HepG2 (cell line): ENCODE results near the gene CKAP2. TPM values are rescaled to one million over a fixed set of nuclear protein-coding genes. Genes with fewer than 3 reads are reported as not detected.

ENCODE experiments used
- CBFB ChIP-seq: sonication (generic); formaldehyde crosslinking; IDR thresholded peaks from 2 replicates; pipeline ENCODE4 v1.4.0; 2020; ENCODE audit warnings: missing genetic modification reagents
- SAFB2 ChIP-seq: sonication (generic); formaldehyde crosslinking; IDR thresholded peaks from 2 replicates; pipeline ENCODE4 v1.5.1; 2020; ENCODE audit warnings: missing genetic modification reagents, low read depth, mild to moderate bottlenecking, borderline replicate concordance
- TP53 ChIP-seq: sonication (generic); formaldehyde crosslinking; conservative IDR thresholded peaks from 2 replicates; pipeline ENCODE4 v1.4.0; 2020; ENCODE audit warnings: missing genetic modification reagents
- ZBTB20 ChIP-seq: sonication (generic); formaldehyde crosslinking; IDR thresholded peaks from 2 replicates; pipeline ENCODE4 v1.8.1; 2023; ENCODE audit warnings: missing genetic modification reagents, low read depth, mild to moderate bottlenecking, borderline replicate concordance
- ZEB1 ChIP-seq: IDR thresholded peaks from 2 replicates; pipeline ENCODE4 v1.6.1; 2012; ENCODE audit warnings: mild to moderate bottlenecking, low read depth, inconsistent platforms; ENCODE audit not compliant: insufficient replicate concordance
- ZNF354B ChIP-seq: sonication (generic); formaldehyde crosslinking; IDR thresholded peaks from 2 replicates; pipeline ENCODE4 v1.8.0; 2022; ENCODE audit warnings: mild to moderate bottlenecking, missing genetic modification reagents
- ZNF780A ChIP-seq: sonication (generic); formaldehyde crosslinking; IDR thresholded peaks from 2 replicates; pipeline ENCODE4 v1.8.0; 2022; ENCODE audit warnings: mild to moderate bottlenecking, missing genetic modification reagents, moderate library complexity
- ZNF816 ChIP-seq: sonication (generic); formaldehyde crosslinking; IDR thresholded peaks from 2 replicates; pipeline ENCODE4 v1.8.0; 2022; ENCODE audit warnings: missing genetic modification reagents, mild to moderate bottlenecking, borderline replicate concordance
- polyA plus RNA-seq, 8 experiments: library from polyadenylated mRNA; depleted of rRNA in 3 of 8; stranded (reverse) in 7 of 8; unstranded in 1 of 8; fragments of >200 nt; fragmentation: Illumina TruSeq in 4 of 8; extraction: Trizol in 4 of 8; gene quantifications; 2 replicates each; pipeline versions ENCODE4 v1.2.1 to v1.2.3, GENCODE V29; 2011 to 2016; ENCODE audit warnings: low read depth in 4 of 8, missing spikeins in 1 of 8, mixed read lengths in 1 of 8; ENCODE audit not compliant: insufficient read depth in 1 of 8
- total RNA-seq, 5 experiments: library from RNA; depleted of rRNA; stranded (reverse); fragments of >200 nt; fragmentation: Illumina TruSeq; extraction: Trizol; gene quantifications; 2 replicates each; pipeline ENCODE4 v1.2.3, GENCODE V29; 2016; ENCODE audit warnings: low read depth in 1 of 5
- TF ChIP-seq, protein P1 (sequence below): sonication (generic); formaldehyde crosslinking; IDR thresholded peaks from 2 replicates; pipeline ENCODE4 v1.8.0; 2022; ENCODE audit warnings: low read depth, missing genetic modification reagents
- TF ChIP-seq, protein P2 (sequence below): sonication (generic); formaldehyde crosslinking; IDR thresholded peaks from 2 replicates; pipeline ENCODE4 v1.4.0; 2020; ENCODE audit warnings: mild to moderate bottlenecking, missing genetic modification reagents
- TF ChIP-seq, protein P3 (sequence below): sonication (generic); formaldehyde crosslinking; conservative IDR thresholded peaks from 2 replicates; pipeline ENCODE4 v1.4.0; 2020; ENCODE audit warnings: missing genetic modification reagents
- TF ChIP-seq, protein P4 (sequence below): IDR thresholded peaks from 2 replicates; pipeline ENCODE4 v1.6.1; 2016; ENCODE audit warnings: missing compliant biosample characterization, missing genetic modification reagents, borderline replicate concordance
- TF ChIP-seq, protein P5 (sequence below): sonication (generic); formaldehyde crosslinking; IDR thresholded peaks from 2 replicates; pipeline ENCODE4 v1.5.0; 2020; ENCODE audit warnings: mild to moderate bottlenecking, missing genetic modification reagents
- TF ChIP-seq, protein P6 (sequence below): IDR thresholded peaks from 2 replicates; pipeline ENCODE4 v1.6.1; 2012; ENCODE audit warnings: low read length, improper control_type of control experiment

The CKAP2 gene
- total and polyA plus RNA-seq, 2 of the 13 experiments (the other 11 are each of a cell fraction or from before 2014, with no cell fraction given), result 6.7 to 40.3 TPM

DNA sequence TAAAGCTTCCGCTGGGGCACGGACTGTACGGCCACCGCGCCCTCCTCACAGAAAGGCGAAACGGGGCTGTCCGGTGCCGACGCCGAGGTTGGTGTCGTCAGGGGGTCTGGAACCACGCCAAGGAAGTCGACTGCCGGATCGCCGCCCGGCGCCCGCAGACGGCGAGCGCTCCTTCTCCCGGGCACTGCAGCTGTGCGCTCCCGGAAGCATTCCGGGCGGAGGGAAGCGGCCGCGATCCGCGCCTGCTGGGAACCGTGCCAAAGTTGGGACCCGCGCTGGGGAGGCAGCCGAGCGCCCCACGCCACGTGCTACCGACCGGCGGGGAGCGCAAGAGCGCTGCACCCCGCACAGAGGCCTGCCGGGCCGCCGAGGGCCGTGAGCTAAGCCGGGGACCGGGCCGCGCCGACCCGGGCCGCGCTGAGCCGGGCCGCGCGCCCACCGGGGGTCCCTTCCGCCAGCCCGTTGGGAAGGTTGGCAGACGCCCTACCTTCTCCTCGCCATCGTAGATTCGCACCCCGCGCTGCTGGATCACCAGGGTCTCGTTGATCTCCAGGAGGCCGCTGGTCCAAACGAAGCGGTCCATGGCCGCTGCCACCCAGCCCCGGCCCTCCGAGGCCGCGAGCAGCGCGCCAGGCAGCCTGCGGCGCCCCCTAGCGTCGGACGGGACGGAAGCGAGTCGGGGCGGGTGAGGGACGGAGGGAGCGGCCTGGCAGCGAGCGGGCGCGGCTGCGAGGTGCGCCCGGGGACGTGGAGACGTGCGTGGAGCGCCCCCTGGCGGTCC, 5.1 kb upstream of the CKAP2 start, which contains the start of gene VPS36 (continued):
- TF ChIP-seq, protein P1, sequence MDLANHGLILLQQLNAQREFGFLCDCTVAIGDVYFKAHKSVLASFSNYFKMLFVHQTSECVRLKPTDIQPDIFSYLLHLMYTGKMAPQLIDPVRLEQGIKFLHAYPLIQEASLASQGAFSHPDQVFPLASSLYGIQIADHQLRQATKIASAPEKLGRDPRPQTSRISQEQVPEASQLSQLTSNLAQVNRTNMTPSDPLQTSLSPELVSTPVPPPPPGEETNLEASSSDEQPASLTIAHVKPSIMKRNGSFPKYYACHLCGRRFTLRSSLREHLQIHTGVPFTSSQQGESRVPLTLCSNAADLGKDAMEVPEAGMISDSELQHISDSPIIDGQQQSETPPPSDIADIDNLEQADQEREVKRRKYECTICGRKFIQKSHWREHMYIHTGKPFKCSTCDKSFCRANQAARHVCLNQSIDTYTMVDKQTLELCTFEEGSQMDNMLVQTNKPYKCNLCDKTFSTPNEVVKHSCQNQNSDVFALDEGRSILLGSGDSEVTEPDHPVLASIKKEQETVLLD (CRISPR knock-in tag), result peak; percentile 55; the same call in 1 of the 2 replicates
- 0 out of 2 replicates have a peak, but pooled peaks have one; percentile 72 for TF ChIP-seq ZNF354B
- peak; percentile 6; the same call in 1 of the 2 replicates for TF ChIP-seq ZBTB20 (CRISPR knock-in tag)
- TF ChIP-seq, protein P2, sequence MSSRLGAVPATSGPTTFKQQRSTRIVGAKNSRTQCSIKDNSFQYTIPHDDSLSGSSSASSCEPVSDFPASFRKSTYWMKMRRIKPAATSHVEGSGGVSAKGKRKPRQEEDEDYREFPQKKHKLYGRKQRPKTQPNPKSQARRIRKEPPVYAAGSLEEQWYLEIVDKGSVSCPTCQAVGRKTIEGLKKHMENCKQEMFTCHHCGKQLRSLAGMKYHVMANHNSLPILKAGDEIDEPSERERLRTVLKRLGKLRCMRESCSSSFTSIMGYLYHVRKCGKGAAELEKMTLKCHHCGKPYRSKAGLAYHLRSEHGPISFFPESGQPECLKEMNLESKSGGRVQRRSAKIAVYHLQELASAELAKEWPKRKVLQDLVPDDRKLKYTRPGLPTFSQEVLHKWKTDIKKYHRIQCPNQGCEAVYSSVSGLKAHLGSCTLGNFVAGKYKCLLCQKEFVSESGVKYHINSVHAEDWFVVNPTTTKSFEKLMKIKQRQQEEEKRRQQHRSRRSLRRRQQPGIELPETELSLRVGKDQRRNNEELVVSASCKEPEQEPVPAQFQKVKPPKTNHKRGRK, result no peak
- TF ChIP-seq ZNF816 (CRISPR knock-in tag), result peak; percentile 90; the same call in 1 of the 2 replicates
- TF ChIP-seq, protein P3, sequence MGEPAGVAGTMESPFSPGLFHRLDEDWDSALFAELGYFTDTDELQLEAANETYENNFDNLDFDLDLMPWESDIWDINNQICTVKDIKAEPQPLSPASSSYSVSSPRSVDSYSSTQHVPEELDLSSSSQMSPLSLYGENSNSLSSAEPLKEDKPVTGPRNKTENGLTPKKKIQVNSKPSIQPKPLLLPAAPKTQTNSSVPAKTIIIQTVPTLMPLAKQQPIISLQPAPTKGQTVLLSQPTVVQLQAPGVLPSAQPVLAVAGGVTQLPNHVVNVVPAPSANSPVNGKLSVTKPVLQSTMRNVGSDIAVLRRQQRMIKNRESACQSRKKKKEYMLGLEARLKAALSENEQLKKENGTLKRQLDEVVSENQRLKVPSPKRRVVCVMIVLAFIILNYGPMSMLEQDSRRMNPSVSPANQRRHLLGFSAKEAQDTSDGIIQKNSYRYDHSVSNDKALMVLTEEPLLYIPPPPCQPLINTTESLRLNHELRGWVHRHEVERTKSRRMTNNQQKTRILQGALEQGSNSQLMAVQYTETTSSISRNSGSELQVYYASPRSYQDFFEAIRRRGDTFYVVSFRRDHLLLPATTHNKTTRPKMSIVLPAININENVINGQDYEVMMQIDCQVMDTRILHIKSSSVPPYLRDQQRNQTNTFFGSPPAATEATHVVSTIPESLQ, result no peak
- TF ChIP-seq, protein P4, sequence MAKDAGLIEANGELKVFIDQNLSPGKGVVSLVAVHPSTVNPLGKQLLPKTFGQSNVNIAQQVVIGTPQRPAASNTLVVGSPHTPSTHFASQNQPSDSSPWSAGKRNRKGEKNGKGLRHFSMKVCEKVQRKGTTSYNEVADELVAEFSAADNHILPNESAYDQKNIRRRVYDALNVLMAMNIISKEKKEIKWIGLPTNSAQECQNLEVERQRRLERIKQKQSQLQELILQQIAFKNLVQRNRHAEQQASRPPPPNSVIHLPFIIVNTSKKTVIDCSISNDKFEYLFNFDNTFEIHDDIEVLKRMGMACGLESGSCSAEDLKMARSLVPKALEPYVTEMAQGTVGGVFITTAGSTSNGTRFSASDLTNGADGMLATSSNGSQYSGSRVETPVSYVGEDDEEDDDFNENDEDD (CRISPR knock-in tag), result peak; percentile 82; the same call in 1 of the 2 replicates
- TF ChIP-seq CBFB (CRISPR knock-in tag), result peak; percentile 21; the same call in 1 of the 2 replicates
- TF ChIP-seq ZNF780A, result no peak
- TF ChIP-seq TP53 (CRISPR knock-in tag), result 0 out of 2 replicates have a peak, but pooled peaks have one; percentile 54
- peak; percentile 55 for TF ChIP-seq ZEB1
- TF ChIP-seq SAFB2, result peak; percentile 94
- TF ChIP-seq, protein P5, sequence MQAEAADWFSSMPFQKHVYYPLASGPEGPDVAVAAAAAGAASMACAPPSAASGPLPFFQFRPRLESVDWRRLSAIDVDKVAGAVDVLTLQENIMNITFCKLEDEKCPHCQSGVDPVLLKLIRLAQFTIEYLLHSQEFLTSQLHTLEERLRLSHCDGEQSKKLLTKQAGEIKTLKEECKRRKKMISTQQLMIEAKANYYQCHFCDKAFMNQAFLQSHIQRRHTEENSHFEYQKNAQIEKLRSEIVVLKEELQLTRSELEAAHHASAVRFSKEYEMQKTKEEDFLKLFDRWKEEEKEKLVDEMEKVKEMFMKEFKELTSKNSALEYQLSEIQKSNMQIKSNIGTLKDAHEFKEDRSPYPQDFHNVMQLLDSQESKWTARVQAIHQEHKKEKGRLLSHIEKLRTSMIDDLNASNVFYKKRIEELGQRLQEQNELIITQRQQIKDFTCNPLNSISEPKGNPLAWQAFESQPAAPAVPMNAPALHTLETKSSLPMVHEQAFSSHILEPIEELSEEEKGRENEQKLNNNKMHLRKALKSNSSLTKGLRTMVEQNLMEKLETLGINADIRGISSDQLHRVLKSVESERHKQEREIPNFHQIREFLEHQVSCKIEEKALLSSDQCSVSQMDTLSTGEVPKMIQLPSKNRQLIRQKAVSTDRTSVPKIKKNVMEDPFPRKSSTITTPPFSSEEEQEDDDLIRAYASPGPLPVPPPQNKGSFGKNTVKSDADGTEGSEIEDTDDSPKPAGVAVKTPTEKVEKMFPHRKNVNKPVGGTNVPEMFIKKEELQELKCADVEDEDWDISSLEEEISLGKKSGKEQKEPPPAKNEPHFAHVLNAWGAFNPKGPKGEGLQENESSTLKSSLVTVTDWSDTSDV (CRISPR knock-in tag), result 0 out of 2 replicates have a peak, but pooled peaks have one; percentile 36
- TF ChIP-seq, protein P6, sequence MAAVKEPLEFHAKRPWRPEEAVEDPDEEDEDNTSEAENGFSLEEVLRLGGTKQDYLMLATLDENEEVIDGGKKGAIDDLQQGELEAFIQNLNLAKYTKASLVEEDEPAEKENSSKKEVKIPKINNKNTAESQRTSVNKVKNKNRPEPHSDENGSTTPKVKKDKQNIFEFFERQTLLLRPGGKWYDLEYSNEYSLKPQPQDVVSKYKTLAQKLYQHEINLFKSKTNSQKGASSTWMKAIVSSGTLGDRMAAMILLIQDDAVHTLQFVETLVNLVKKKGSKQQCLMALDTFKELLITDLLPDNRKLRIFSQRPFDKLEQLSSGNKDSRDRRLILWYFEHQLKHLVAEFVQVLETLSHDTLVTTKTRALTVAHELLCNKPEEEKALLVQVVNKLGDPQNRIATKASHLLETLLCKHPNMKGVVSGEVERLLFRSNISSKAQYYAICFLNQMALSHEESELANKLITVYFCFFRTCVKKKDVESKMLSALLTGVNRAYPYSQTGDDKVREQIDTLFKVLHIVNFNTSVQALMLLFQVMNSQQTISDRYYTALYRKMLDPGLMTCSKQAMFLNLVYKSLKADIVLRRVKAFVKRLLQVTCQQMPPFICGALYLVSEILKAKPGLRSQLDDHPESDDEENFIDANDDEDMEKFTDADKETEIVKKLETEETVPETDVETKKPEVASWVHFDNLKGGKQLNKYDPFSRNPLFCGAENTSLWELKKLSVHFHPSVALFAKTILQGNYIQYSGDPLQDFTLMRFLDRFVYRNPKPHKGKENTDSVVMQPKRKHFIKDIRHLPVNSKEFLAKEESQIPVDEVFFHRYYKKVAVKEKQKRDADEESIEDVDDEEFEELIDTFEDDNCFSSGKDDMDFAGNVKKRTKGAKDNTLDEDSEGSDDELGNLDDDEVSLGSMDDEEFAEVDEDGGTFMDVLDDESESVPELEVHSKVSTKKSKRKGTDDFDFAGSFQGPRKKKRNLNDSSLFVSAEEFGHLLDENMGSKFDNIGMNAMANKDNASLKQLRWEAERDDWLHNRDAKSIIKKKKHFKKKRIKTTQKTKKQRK, result no peak
